Measurements from ENCODE around the gene AGBL1.

DNA sequence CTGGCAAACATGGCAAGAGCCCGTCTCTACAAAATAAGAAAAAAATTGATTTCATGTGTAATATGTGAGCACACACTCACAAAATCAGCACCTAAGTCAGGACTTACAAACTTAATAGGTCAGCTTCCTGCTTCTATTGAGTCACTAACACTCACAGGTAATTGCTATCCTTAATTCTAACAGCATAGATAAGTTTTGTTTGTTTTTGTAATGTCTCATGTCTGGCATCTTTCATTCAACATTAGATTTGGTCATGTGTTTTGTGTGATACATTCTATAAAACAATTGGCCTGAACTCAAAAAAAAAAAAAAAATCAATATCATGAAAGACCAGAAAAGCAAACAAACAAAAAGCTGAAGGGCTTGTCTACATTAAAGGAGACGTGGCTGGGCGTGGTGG is 564.7 kb downstream of the AGBL1 start:
- TF ChIP-seq POLR2A (IDR thresholded peaks at IDR 0.05) = no peak
- TF ChIP-seq, protein P1, sequence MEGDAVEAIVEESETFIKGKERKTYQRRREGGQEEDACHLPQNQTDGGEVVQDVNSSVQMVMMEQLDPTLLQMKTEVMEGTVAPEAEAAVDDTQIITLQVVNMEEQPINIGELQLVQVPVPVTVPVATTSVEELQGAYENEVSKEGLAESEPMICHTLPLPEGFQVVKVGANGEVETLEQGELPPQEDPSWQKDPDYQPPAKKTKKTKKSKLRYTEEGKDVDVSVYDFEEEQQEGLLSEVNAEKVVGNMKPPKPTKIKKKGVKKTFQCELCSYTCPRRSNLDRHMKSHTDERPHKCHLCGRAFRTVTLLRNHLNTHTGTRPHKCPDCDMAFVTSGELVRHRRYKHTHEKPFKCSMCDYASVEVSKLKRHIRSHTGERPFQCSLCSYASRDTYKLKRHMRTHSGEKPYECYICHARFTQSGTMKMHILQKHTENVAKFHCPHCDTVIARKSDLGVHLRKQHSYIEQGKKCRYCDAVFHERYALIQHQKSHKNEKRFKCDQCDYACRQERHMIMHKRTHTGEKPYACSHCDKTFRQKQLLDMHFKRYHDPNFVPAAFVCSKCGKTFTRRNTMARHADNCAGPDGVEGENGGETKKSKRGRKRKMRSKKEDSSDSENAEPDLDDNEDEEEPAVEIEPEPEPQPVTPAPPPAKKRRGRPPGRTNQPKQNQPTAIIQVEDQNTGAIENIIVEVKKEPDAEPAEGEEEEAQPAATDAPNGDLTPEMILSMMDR (IDR thresholded peaks at IDR 0.05) = no peak
